Measurements from ENCODE around the gene CACNA2D2. TPM values are rescaled to one million over a fixed set of nuclear protein-coding genes. Genes with fewer than 3 reads are reported as not detected.

The CACNA2D2 gene
- total and polyA plus RNA-seq, 2 experiments from 2014 or later = 0.87 to 1.5 TPM

- Histone ChIP-seq H3K4me3 (no peak overlapping the region), H3K9me2 (replicated peaks; ENCODE audit: insufficient read depth) (no peaks in the 10 kb centered on the region), H3K4me2 (no peak overlapping the region), H3K79me2 (no peaks in the 10 kb centered on the region), H4K20me1 (ENCODE audit: insufficient read depth, poor library complexity, severe bottlenecking) (no peaks in the 10 kb centered on the region), H3K9me3 (ENCODE audit: low read depth) (no peaks in the 10 kb centered on the region), H3K4me1 (ENCODE audit: insufficient read depth) (no peaks in the 10 kb centered on the region), H3K36me3 (replicated peaks; ENCODE audit: insufficient read depth, low read depth) (no peaks in the 10 kb centered on the region), H3K27ac (no peak overlapping the region), H2AFZ (no peak overlapping the region), H3K27me3 (no peaks in the 10 kb centered on the region)
- DNase-seq (ENCODE audit: low spot score) = no peak
- TF ChIP-seq EZH2phosphoT487 (IDR thresholded peaks at IDR 0.05; ENCODE audit: low read depth, severe bottlenecking, unreplicated experiment) (no peak), CTCF (IDR thresholded peaks at IDR 0.05; ENCODE audit: poor library complexity) (no peak)
- 81% methylated on average over 15 of the region's 15 CpGs for WGBS (ENCODE audit: low lambda C conversion rate, missing lambda C conversion rate)
These were observed 94.9 kb downstream of the CACNA2D2 start for GRCh38 chr3:50408443-50408944.

GRCh38 chr3:50406487-50406886 is 96.9 kb downstream of the CACNA2D2 start:
- Histone ChIP-seq H3K9me3 (ENCODE audit: low read depth) (no peaks in the 10 kb centered on the region), H2AFZ (no peak overlapping the region), H3K27ac (no peak overlapping the region), H3K79me2 (no peaks in the 10 kb centered on the region), H3K9me2 (replicated peaks; ENCODE audit: insufficient read depth) (no peaks in the 10 kb centered on the region), H3K4me3 (no peak overlapping the region), H3K36me3 (replicated peaks; ENCODE audit: insufficient read depth, low read depth) (no peaks in the 10 kb centered on the region), H3K27me3 (no peaks in the 10 kb centered on the region), H4K20me1 (ENCODE audit: insufficient read depth, poor library complexity, severe bottlenecking) (no peaks in the 10 kb centered on the region), H3K4me2 (no peak overlapping the region), H3K4me1 (ENCODE audit: insufficient read depth) (no peaks in the 10 kb centered on the region)
- no peak for DNase-seq (ENCODE audit: low spot score)
- WGBS (ENCODE audit: low lambda C conversion rate, missing lambda C conversion rate) = 69% methylated on average over 1 of the region's 1 CpG
- TF ChIP-seq EZH2 (IDR thresholded peaks at IDR 0.05; ENCODE audit: borderline replicate concordance) (no peak), CTCF (IDR thresholded peaks at IDR 0.05; ENCODE audit: poor library complexity) (no peak), EZH2phosphoT487 (IDR thresholded peaks at IDR 0.05; ENCODE audit: low read depth, severe bottlenecking, unreplicated experiment) (no peak)

GRCh38 chr3:50405249-50405648 is 98.2 kb downstream of the CACNA2D2 start:
- no peak overlapping the region for H3K27ac ChIP-seq

More at GRCh38 chr3:50405249-50405648, 98.2 kb downstream of the CACNA2D2 start:
- H3K27me3 ChIP-seq = no peaks in the 10 kb centered on the region
- H3K9me2 ChIP-seq (replicated peaks; ENCODE audit: insufficient read depth) = no peaks in the 10 kb centered on the region
- H4K20me1 ChIP-seq (ENCODE audit: insufficient read depth, poor library complexity, severe bottlenecking) = no peaks in the 10 kb centered on the region
- no peaks in the 10 kb centered on the region for H3K79me2 ChIP-seq
- DNase-seq (ENCODE audit: low spot score) = peak; percentile 58
- H2AFZ ChIP-seq = no peak overlapping the region
- 24% methylated on average over 8 of the region's 8 CpGs for WGBS (ENCODE audit: low lambda C conversion rate, missing lambda C conversion rate)
- no peaks in the 10 kb centered on the region for H3K4me1 ChIP-seq (ENCODE audit: insufficient read depth)
- H3K4me3 ChIP-seq = no peak overlapping the region
- TF ChIP-seq EZH2 (IDR thresholded peaks at IDR 0.05; ENCODE audit: borderline replicate concordance) = no peak
- TF ChIP-seq CTCF (IDR thresholded peaks at IDR 0.05; ENCODE audit: poor library complexity) = no peak
- TF ChIP-seq EZH2phosphoT487 (IDR thresholded peaks at IDR 0.05; ENCODE audit: low read depth, severe bottlenecking, unreplicated experiment) = no peak
- H3K9me3 ChIP-seq (ENCODE audit: low read depth) = no peaks in the 10 kb centered on the region
- no peaks in the 10 kb centered on the region for H3K36me3 ChIP-seq (replicated peaks; ENCODE audit: insufficient read depth, low read depth)
- H3K4me2 ChIP-seq = no peak overlapping the region
